22Rv1 (cell line): ENCODE data around the gene CFAP90.
A peak's percentile ranks its signal among the peaks of the same experiment; 100 is the strongest.

Experiments
- H3K27ac ChIP-seq: fragments of 450-650 bp; 2 replicates; pipeline ENCODE4 v1.5.1; 2017
- CTCF ChIP-seq: fragments of 450-650 bp; IDR thresholded peaks from 2 replicates; pipeline ENCODE4 v1.5.1; 2017; ENCODE audit warnings: mild to moderate bottlenecking
- ZFX ChIP-seq: fragments of 450-650 bp; IDR thresholded peaks from 2 replicates; pipeline ENCODE4 v1.6.1; 2017; ENCODE audit warnings: antibody characterized with exemption, borderline replicate concordance

Gene CFAP90

GRCh38 chr5:7875151-7875550, 24.2 kb upstream of the CFAP90 start:
- TF ChIP-seq CTCF = no peak
- no peak for TF ChIP-seq ZFX
- no peak overlapping the region for H3K27ac ChIP-seq

- no peak overlapping the region for H3K27ac ChIP-seq
- no peak for TF ChIP-seq CTCF
- TF ChIP-seq ZFX = no peak
Observed at GRCh38 chr5:7874639-7875038, 23.7 kb upstream of the CFAP90 start.

GRCh38 chr5:7873216-7873615, 22.3 kb upstream of the CFAP90 start:
- TF ChIP-seq CTCF = no peak
- TF ChIP-seq ZFX = no peak
- H3K27ac ChIP-seq = no peak overlapping the region

- no peak overlapping the region for H3K27ac ChIP-seq
- TF ChIP-seq CTCF = no peak
- no peak for TF ChIP-seq ZFX
Observed at GRCh38 chr5:7872517-7873130, 21.7 kb upstream of the CFAP90 start.

GRCh38 chr5:7871653-7872052, 20.7 kb upstream of the CFAP90 start:
- TF ChIP-seq CTCF = no peak
- no peak for TF ChIP-seq ZFX
- H3K27ac ChIP-seq = no peak overlapping the region

GRCh38 chr5:7869474-7870136, 18.7 kb upstream of the CFAP90 start:
- TF ChIP-seq CTCF (no peak), ZFX (no peak)
- peak overlapping the region; percentile 53 for H3K27ac ChIP-seq

- TF ChIP-seq ZFX (no peak), CTCF (no peak)
- H3K27ac ChIP-seq = peak within 1 kb of the TSS; percentile 53
Observed at GRCh38 chr5:7868773-7869473, 18.0 kb upstream of the CFAP90 start, which contains the start of the genes FASTKD3 and MTRR. Gene FASTKD3 (minus strand): TSS chr5:7869031. CDS start chr5:7868083, 948 bp downstream. Gene MTRR (plus strand): TSS chr5:7869148. CDS start chr5:7870795, 1,647 bp downstream.
